GM19438 (cell line): ENCODE data around the gene NETO1.

Experiments used
- ATAC-seq: cut with Tn5 transposase; IDR thresholded peaks from one replicate; pipeline ENCODE4 v1.9.1; 2021; ENCODE audit warnings: low read depth; ENCODE audit not compliant: unreplicated experiment

NETO1 gene

GRCh38 chr18:72846736-72847533 lies 20.9 kb downstream of the NETO1 start:
- no peak for ATAC-seq

GRCh38 chr18:72843743-72844142 lies 24.0 kb downstream of the NETO1 start:
- ATAC-seq: no peak

- ATAC-seq: no peak
These were observed 27.7 kb downstream of the NETO1 start for GRCh38 chr18:72840109-72840508.

- no peak for ATAC-seq
These were observed 33.1 kb downstream of the NETO1 start for GRCh38 chr18:72834731-72835130.

- no peak for ATAC-seq
These were observed 34.3 kb downstream of the NETO1 start for GRCh38 chr18:72833471-72833870.

- ATAC-seq: no peak
These were observed 37.7 kb downstream of the NETO1 start for GRCh38 chr18:72830109-72830508.

GRCh38 chr18:72828601-72829000 lies 39.2 kb downstream of the NETO1 start:
- no peak for ATAC-seq

- ATAC-seq: no peak
These were observed 41.1 kb downstream of the NETO1 start for GRCh38 chr18:72826736-72827135.

GRCh38 chr18:72823345-72823744 lies 44.4 kb downstream of the NETO1 start:
- no peak for ATAC-seq

- ATAC-seq: no peak
These were observed 45.6 kb downstream of the NETO1 start for GRCh38 chr18:72822202-72822601.

- ATAC-seq: no peak
These were observed 47.2 kb downstream of the NETO1 start for GRCh38 chr18:72820571-72820970.

GRCh38 chr18:72819050-72819449 lies 48.7 kb downstream of the NETO1 start:
- no peak for ATAC-seq

GRCh38 chr18:72811047-72811446 lies 56.7 kb downstream of the NETO1 start:
- ATAC-seq: no peak

GRCh38 chr18:72808680-72809079 lies 59.1 kb downstream of the NETO1 start:
- ATAC-seq: no peak

- no peak for ATAC-seq
These were observed 68.7 kb downstream of the NETO1 start for GRCh38 chr18:72799106-72799505.

GRCh38 chr18:72783530-72783929 lies 84.3 kb downstream of the NETO1 start:
- no peak for ATAC-seq

- ATAC-seq: no peak
These were observed 92.9 kb downstream of the NETO1 start for GRCh38 chr18:72774914-72775313.

- ATAC-seq: no peak
These were observed 94.9 kb downstream of the NETO1 start for GRCh38 chr18:72772916-72773315.

- ATAC-seq: no peak
These were observed 99.0 kb downstream of the NETO1 start for GRCh38 chr18:72768681-72769229.

GRCh38 chr18:72762515-72763122 lies 105.2 kb downstream of the NETO1 start:
- peak; percentile 75 for ATAC-seq

GRCh38 chr18:72752220-72752619 lies 115.6 kb downstream of the NETO1 start:
- no peak for ATAC-seq

GRCh38 chr18:72742002-72742401 lies 125.8 kb downstream of the NETO1 start:
- no peak for ATAC-seq
